ENCODE measurements around the gene THRB.

Gene THRB

DNA sequence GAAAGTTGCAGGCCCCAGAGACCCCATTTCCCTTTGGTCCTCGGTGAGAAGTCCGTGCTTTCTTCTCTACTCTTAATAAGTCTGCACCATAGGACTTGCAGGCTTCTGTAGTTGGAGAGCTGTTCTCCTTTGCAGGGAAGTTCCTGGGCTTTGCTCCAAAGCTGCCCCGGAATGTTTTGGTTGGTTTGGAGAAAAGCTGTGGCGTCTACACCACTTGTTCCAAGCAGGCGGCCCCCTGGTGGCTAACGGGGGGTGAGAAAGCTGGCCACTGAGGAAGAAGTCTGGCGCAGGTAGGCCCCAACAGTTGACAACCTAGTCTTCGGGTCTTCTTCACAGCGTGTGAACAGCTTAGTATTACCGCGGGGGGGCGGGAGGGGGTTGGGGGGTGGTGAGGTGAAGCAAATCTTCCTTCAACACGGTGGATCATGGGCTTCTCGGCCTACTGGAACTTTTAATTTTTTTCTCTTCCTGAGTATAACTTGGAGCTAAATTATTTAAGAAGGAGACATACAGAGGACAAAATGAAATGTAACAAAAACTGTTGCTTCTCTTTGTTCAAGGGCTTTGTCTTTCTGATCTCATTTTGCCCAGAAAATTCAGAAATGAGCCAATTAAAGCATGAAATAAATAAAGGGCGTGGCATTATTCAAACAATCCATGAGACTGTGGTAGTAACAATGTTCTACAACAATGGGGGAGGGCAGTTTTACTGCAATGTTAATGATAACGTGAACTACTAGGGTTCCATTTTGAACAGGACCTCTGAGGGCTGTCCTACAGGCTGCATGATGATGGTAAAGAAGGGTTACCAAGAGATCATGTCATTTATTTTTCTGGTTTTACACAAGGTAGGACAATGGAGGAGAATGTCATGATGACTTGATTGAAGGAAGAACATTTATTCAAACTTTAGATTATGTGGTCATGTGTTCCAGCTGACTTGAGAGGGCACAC lies 2.2 kb upstream of the THRB start (continued):
- TF ChIP-seq, protein P1, sequence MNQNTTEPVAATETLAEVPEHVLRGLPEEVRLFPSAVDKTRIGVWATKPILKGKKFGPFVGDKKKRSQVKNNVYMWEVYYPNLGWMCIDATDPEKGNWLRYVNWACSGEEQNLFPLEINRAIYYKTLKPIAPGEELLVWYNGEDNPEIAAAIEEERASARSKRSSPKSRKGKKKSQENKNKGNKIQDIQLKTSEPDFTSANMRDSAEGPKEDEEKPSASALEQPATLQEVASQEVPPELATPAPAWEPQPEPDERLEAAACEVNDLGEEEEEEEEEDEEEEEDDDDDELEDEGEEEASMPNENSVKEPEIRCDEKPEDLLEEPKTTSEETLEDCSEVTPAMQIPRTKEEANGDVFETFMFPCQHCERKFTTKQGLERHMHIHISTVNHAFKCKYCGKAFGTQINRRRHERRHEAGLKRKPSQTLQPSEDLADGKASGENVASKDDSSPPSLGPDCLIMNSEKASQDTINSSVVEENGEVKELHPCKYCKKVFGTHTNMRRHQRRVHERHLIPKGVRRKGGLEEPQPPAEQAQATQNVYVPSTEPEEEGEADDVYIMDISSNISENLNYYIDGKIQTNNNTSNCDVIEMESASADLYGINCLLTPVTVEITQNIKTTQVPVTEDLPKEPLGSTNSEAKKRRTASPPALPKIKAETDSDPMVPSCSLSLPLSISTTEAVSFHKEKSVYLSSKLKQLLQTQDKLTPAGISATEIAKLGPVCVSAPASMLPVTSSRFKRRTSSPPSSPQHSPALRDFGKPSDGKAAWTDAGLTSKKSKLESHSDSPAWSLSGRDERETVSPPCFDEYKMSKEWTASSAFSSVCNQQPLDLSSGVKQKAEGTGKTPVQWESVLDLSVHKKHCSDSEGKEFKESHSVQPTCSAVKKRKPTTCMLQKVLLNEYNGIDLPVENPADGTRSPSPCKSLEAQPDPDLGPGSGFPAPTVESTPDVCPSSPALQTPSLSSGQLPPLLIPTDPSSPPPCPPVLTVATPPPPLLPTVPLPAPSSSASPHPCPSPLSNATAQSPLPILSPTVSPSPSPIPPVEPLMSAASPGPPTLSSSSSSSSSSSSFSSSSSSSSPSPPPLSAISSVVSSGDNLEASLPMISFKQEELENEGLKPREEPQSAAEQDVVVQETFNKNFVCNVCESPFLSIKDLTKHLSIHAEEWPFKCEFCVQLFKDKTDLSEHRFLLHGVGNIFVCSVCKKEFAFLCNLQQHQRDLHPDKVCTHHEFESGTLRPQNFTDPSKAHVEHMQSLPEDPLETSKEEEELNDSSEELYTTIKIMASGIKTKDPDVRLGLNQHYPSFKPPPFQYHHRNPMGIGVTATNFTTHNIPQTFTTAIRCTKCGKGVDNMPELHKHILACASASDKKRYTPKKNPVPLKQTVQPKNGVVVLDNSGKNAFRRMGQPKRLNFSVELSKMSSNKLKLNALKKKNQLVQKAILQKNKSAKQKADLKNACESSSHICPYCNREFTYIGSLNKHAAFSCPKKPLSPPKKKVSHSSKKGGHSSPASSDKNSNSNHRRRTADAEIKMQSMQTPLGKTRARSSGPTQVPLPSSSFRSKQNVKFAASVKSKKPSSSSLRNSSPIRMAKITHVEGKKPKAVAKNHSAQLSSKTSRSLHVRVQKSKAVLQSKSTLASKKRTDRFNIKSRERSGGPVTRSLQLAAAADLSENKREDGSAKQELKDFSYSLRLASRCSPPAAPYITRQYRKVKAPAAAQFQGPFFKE (tag by site-specific recombination; IDR thresholded peaks at IDR 0.05; ENCODE audit: borderline replicate concordance), result no peak
- TF ChIP-seq OVOL3 (tag by site-specific recombination; IDR thresholded peaks at IDR 0.05) (no peak), ZNF561 (tag by site-specific recombination; IDR thresholded peaks at IDR 0.05; ENCODE audit: borderline replicate concordance) (no peak), FEZF1 (tag by site-specific recombination; IDR thresholded peaks at IDR 0.05) (no peak), ZXDB (tag by site-specific recombination; IDR thresholded peaks at IDR 0.05) (no peak), ZNF707 (tag by site-specific recombination; IDR thresholded peaks at IDR 0.05) (no peak), ZIC2 (tag by site-specific recombination; IDR thresholded peaks at IDR 0.05) (no peak), ZNF155 (tag by site-specific recombination; IDR thresholded peaks at IDR 0.05) (no peak), ZNF433 (tag by site-specific recombination; IDR thresholded peaks at IDR 0.05; ENCODE audit: low read depth) (no peak), YY1 (tag by site-specific recombination; IDR thresholded peaks at IDR 0.05) (no peak), YY2 (tag by site-specific recombination; IDR thresholded peaks at IDR 0.05) (no peak), ZNF510 (tag by site-specific recombination; IDR thresholded peaks at IDR 0.05; ENCODE audit: insufficient replicate concordance) (no peak), ZSCAN16 (tag by site-specific recombination; IDR thresholded peaks at IDR 0.05) (no peak), ZNF791 (tag by site-specific recombination; IDR thresholded peaks at IDR 0.05) (no peak), ZNF10 (tag by site-specific recombination; IDR thresholded peaks at IDR 0.05) (no peak), ZNF48 (tag by site-specific recombination; IDR thresholded peaks at IDR 0.05) (no peak), ZNF341 (tag by site-specific recombination; IDR thresholded peaks at IDR 0.05; ENCODE audit: low read depth) (peak; percentile 59), GFI1B (tag by site-specific recombination; IDR thresholded peaks at IDR 0.05) (no peak), SP2 (tag by site-specific recombination; IDR thresholded peaks at IDR 0.05) (no peak), ZNF670 (tag by site-specific recombination; IDR thresholded peaks at IDR 0.05; ENCODE audit: low read depth) (no peak), ZNF292 (tag by site-specific recombination; IDR thresholded peaks at IDR 0.05; ENCODE audit: borderline replicate concordance, low read depth) (no peak)
- TF ChIP-seq, protein P2, sequence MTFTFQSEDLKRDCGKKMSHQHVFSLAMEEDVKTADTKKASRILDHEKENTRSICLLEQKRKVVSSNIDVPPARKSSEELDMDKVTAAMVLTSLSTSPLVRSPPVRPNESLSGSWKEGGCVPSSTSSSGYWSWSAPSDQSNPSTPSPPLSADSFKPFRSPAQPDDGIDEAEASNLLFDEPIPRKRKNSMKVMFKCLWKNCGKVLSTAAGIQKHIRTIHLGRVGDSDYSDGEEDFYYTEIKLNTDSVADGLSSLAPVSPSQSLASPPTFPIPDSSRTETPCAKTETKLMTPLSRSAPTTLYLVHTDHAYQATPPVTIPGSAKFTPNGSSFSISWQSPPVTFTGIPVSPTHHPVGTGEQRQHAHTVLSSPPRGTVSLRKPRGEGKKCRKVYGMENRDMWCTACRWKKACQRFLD (tag by site-specific recombination; IDR thresholded peaks at IDR 0.05), result no peak
- TF ChIP-seq, protein P3, sequence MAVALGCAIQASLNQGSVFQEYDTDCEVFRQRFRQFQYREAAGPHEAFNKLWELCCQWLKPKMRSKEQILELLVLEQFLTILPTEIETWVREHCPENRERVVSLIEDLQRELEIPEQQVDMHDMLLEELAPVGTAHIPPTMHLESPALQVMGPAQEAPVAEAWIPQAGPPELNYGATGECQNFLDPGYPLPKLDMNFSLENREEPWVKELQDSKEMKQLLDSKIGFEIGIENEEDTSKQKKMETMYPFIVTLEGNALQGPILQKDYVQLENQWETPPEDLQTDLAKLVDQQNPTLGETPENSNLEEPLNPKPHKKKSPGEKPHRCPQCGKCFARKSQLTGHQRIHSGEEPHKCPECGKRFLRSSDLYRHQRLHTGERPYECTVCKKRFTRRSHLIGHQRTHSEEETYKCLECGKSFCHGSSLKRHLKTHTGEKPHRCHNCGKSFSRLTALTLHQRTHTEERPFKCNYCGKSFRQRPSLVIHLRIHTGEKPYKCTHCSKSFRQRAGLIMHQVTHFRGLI (tag by site-specific recombination; IDR thresholded peaks at IDR 0.05), result no peak
- TF ChIP-seq, protein P4, sequence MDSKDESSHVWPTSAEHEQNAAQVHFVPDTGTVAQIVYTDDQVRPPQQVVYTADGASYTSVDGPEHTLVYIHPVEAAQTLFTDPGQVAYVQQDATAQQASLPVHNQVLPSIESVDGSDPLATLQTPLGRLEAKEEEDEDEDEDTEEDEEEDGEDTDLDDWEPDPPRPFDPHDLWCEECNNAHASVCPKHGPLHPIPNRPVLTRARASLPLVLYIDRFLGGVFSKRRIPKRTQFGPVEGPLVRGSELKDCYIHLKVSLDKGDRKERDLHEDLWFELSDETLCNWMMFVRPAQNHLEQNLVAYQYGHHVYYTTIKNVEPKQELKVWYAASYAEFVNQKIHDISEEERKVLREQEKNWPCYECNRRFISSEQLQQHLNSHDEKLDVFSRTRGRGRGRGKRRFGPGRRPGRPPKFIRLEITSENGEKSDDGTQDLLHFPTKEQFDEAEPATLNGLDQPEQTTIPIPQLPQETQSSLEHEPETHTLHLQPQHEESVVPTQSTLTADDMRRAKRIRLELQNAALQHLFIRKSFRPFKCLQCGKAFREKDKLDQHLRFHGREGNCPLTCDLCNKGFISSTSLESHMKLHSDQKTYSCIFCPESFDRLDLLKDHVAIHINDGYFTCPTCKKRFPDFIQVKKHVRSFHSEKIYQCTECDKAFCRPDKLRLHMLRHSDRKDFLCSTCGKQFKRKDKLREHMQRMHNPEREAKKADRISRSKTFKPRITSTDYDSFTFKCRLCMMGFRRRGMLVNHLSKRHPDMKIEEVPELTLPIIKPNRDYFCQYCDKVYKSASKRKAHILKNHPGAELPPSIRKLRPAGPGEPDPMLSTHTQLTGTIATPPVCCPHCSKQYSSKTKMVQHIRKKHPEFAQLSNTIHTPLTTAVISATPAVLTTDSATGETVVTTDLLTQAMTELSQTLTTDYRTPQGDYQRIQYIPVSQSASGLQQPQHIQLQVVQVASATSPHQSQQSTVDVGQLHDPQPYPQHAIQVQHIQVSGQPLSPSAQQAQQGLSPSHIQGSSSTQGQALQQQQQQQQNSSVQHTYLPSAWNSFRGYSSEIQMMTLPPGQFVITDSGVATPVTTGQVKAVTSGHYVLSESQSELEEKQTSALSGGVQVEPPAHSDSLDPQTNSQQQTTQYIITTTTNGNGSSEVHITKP (tag by site-specific recombination; IDR thresholded peaks at IDR 0.05), result no peak
- TF ChIP-seq, protein P5, sequence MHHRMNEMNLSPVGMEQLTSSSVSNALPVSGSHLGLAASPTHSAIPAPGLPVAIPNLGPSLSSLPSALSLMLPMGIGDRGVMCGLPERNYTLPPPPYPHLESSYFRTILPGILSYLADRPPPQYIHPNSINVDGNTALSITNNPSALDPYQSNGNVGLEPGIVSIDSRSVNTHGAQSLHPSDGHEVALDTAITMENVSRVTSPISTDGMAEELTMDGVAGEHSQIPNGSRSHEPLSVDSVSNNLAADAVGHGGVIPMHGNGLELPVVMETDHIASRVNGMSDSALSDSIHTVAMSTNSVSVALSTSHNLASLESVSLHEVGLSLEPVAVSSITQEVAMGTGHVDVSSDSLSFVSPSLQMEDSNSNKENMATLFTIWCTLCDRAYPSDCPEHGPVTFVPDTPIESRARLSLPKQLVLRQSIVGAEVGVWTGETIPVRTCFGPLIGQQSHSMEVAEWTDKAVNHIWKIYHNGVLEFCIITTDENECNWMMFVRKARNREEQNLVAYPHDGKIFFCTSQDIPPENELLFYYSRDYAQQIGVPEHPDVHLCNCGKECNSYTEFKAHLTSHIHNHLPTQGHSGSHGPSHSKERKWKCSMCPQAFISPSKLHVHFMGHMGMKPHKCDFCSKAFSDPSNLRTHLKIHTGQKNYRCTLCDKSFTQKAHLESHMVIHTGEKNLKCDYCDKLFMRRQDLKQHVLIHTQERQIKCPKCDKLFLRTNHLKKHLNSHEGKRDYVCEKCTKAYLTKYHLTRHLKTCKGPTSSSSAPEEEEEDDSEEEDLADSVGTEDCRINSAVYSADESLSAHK (tag by site-specific recombination; IDR thresholded peaks at IDR 0.05), result no peak
